Motor neuron (in vitro differentiated cells): Measurements from ENCODE around the gene ERC1. TPM values are rescaled to one million over a fixed set of nuclear protein-coding genes. Genes with fewer than 3 reads are reported as not detected.

ENCODE experiments used
- ATAC-seq, 8 experiments: fragments of 200-7000 bp; cut with Tn5 transposase; replicated peaks in 6 of 8; 2 replicates each; pipeline ENCODE4 v1.8.0; 2021; ENCODE audit warnings: mild to moderate bottlenecking in 8 of 8, moderate library complexity in 8 of 8
- H3K27ac ChIP-seq, 2 donors: fragments of 250-450 bp; sonication (Bioruptor Pico); 2 replicates each; pipeline ENCODE4 v1.9.0; 2021; ENCODE audit warnings: antibody characterized with exemption in 2 of 2, mild to moderate bottlenecking in 2 of 2, moderate library complexity in 1 of 2
- H3K4me1 ChIP-seq, 2 donors: fragments of 250-450 bp; sonication (Bioruptor Pico); replicated peaks in 1 of 2; 2 replicates each; pipeline ENCODE4 v1.6.1; 2021; ENCODE audit warnings: antibody characterized with exemption in 2 of 2, mild to moderate bottlenecking in 2 of 2, moderate library complexity in 1 of 2
- H3K4me3 ChIP-seq, 5 donors: fragments of 250-450 bp; sonication (Bioruptor Pico); 2 replicates each; pipeline ENCODE4 v1.9.0; 2021; ENCODE audit warnings: antibody characterized with exemption in 5 of 5, mild to moderate bottlenecking in 5 of 5, moderate library complexity in 4 of 5
- WGBS, 10 experiments: fragments of 450-650 bp; shearing (Covaris generic); methylation state at CpG; one replicate each; pipeline ENCODE4 v1.0.0; 2022; 5-methylcytosine and 5-hydroxymethylcytosine counted together
- in situ Hi-C, 9 experiments: fragments of 400-800 bp; cut with MboI; loops; one replicate each; pipeline ENCODE4 v1.15.0; 2021; ENCODE audit warnings: low sequenced_read_pairs in 9 of 9, low pct_unique_long_range_greater_than_20kb in 2 of 9; ENCODE audit not compliant: unreplicated experiment in 9 of 9
- total RNA-seq, 8 experiments: library from RNA; unstranded; fragments of 300-600 nt; gene quantifications; 2 replicates each; pipeline versions ENCODE4 v1.2.3 to v1.2.4, GENCODE V29; 2022

ERC1 gene
- total RNA-seq, 8 experiments from 2014 or later: 15.1 to 53.8 (median 34.6) TPM

GRCh38 chr12:1494856-1495255 lies 503.8 kb downstream of the ERC1 start:
- in situ Hi-C loops: no loop called here
- WGBS, 10 experiments: 83 to 100% (median 98%) methylated on average over 1 to 5 of the region's 7 CpGs; no CpG with 5 or more reads in 3 of the 10 experiments

GRCh38 chr12:1496162-1496900 lies 505.3 kb downstream of the ERC1 start:
- 0 to 100% (median 76%) methylated on average over 1 to 14 of the region's 23 CpGs; no CpG with 5 or more reads in 2 of the 10 experiments for WGBS, 10 experiments
- no peak overlapping the region for H3K4me3 ChIP-seq
- in situ Hi-C loops: no loop called here
- no peak overlapping the region for H3K27ac ChIP-seq
- peak; percentile 38 to 93 (median 80) for ATAC-seq
- peaks cover 4 to 12% of the 10 kb centered on the region in 2 donors for H3K4me1 ChIP-seq

More at GRCh38 chr12:1494856-1495255, 503.8 kb downstream of the ERC1 start:
- no peak for ATAC-seq
- peaks cover 4 to 7% of the 10 kb centered on the region in 2 donors for H3K4me1 ChIP-seq
- H3K27ac ChIP-seq: no peak overlapping the region
- H3K4me3 ChIP-seq: no peak overlapping the region

- WGBS, 10 experiments: 80 to 92% (median 89%) methylated on average over 1 to 4 of the region's 4 CpGs; no CpG with 5 or more reads in 5 of the 10 experiments
These were observed 506.1 kb downstream of the ERC1 start for GRCh38 chr12:1497161-1497560.

GRCh38 chr12:1498199-1498740 lies 507.2 kb downstream of the ERC1 start:
- in situ Hi-C loops: no loop called here
- Histone ChIP-seq H3K4me3 (no peak overlapping the region), H3K27ac (no peak overlapping the region), H3K4me1 (peaks cover 4 to 26% of the 10 kb centered on the region in 2 donors)
- no peak for ATAC-seq
- 74 to 100% (median 93%) methylated on average over 1 to 13 of the region's 18 CpGs; no CpG with 5 or more reads in 4 of the 10 experiments for WGBS, 10 experiments

More at GRCh38 chr12:1497161-1497560, 506.1 kb downstream of the ERC1 start:
- no peak for ATAC-seq
- in situ Hi-C loops: no loop called here
- no peak overlapping the region for H3K4me3 ChIP-seq
- H3K27ac ChIP-seq: no peak overlapping the region
- H3K4me1 ChIP-seq: peaks cover 4 to 17% of the 10 kb centered on the region in 2 donors

GRCh38 chr12:1499351-1499750 lies 508.3 kb downstream of the ERC1 start:
- Histone ChIP-seq H3K27ac (no peak overlapping the region), H3K4me1 (peaks cover 6 to 30% of the 10 kb centered on the region in 2 donors), H3K4me3 (no peak overlapping the region)
- no peak for ATAC-seq
- in situ Hi-C loops: no loop called here
- 87 to 100% (median 100%) methylated on average over 1 to 8 of the region's 12 CpGs; no CpG with 5 or more reads in 3 of the 10 experiments for WGBS, 10 experiments

- H3K27ac ChIP-seq: peak overlapping the region in 1 of 2 donors; percentile 16
- 49 to 100% (median 89%) methylated on average over 4 to 19 of the region's 36 CpGs; no CpG with 5 or more reads in 4 of the 10 experiments for WGBS, 10 experiments
- peaks cover 14 to 39% of the 10 kb centered on the region in 2 donors for H3K4me1 ChIP-seq
- peak in 5 of 8 experiments; percentile 18 to 77 (median 31) for ATAC-seq
- in situ Hi-C loops: no loop called here
- no peak overlapping the region for H3K4me3 ChIP-seq
These were observed 509.2 kb downstream of the ERC1 start for GRCh38 chr12:1500095-1500801.

- in situ Hi-C loops: no loop called here
- WGBS, 10 experiments: 82 to 100% (median 92%) methylated on average over 2 to 9 of the region's 10 CpGs; no CpG with 5 or more reads in 1 of the 10 experiments
- no peak overlapping the region for H3K4me3 ChIP-seq
- H3K27ac ChIP-seq: no peak overlapping the region
- peaks cover 17 to 44% of the 10 kb centered on the region in 2 donors for H3K4me1 ChIP-seq
- ATAC-seq: no peak
These were observed 510.0 kb downstream of the ERC1 start for GRCh38 chr12:1501001-1501400.

- no peak for ATAC-seq
- H3K27ac ChIP-seq: no peak overlapping the region
- no peak overlapping the region for H3K4me3 ChIP-seq
- H3K4me1 ChIP-seq: peaks cover 14 to 37% of the 10 kb centered on the region in 2 donors
- in situ Hi-C loops: no loop called here
- 60 to 100% (median 95%) methylated on average over 1 to 12 of the region's 19 CpGs; no CpG with 5 or more reads in 3 of the 10 experiments for WGBS, 10 experiments
These were observed 510.8 kb downstream of the ERC1 start for GRCh38 chr12:1501695-1502378.

- ATAC-seq: no peak
- in situ Hi-C loops: no loop called here
- H3K4me3 ChIP-seq: no peak overlapping the region
- H3K27ac ChIP-seq: no peak overlapping the region
- peaks cover 14 to 37% of the 10 kb centered on the region in 2 donors for H3K4me1 ChIP-seq
- WGBS, 10 experiments: 0 to 100% (median 63%) methylated on average over 1 to 4 of the region's 6 CpGs; no CpG with 5 or more reads in 3 of the 10 experiments
These were observed 511.3 kb downstream of the ERC1 start for GRCh38 chr12:1502379-1502720.

- Histone ChIP-seq H3K4me3 (no peak overlapping the region), H3K27ac (no peak overlapping the region), H3K4me1 (peaks cover 14 to 37% of the 10 kb centered on the region in 2 donors)
- ATAC-seq: peak in 2 of 8 experiments; percentile 16 to 33
- in situ Hi-C loops: no loop called here
- WGBS, 10 experiments: 37 to 100% (median 80%) methylated on average over 2 to 10 of the region's 13 CpGs; no CpG with 5 or more reads in 5 of the 10 experiments
These were observed 511.8 kb downstream of the ERC1 start for GRCh38 chr12:1502831-1503230.

- Histone ChIP-seq H3K27ac (no peak overlapping the region), H3K4me3 (no peak overlapping the region), H3K4me1 (peaks cover 14 to 37% of the 10 kb centered on the region in 2 donors)
- peak in 1 of 8 experiments; percentile 23 for ATAC-seq
- WGBS, 10 experiments: 67 to 100% (median 97%) methylated on average over 1 to 12 of the region's 22 CpGs; no CpG with 5 or more reads in 7 of the 10 experiments
- in situ Hi-C loops: no loop called here
These were observed 512.3 kb downstream of the ERC1 start for GRCh38 chr12:1503281-1503711.

- peaks cover 19 to 40% of the 10 kb centered on the region in 2 donors for H3K4me1 ChIP-seq
- ATAC-seq: no peak
- no peak overlapping the region for H3K4me3 ChIP-seq
- 50 to 100% (median 80%) methylated on average over 1 of the region's 16 CpGs; no CpG with 5 or more reads in 6 of the 10 experiments for WGBS, 10 experiments
- in situ Hi-C loops: no loop called here
- H3K27ac ChIP-seq: peak overlapping the region in 1 of 2 donors; percentile 39
These were observed 513.4 kb downstream of the ERC1 start for GRCh38 chr12:1504304-1504894.
